Ramos (cell line): ENCODE measurements around the gene TSPAN15.

Source experiments
- in situ Hi-C: fragments of 300-500 bp; cut with MboI; formaldehyde crosslinking; loops from one replicate; pipeline ENCODE4 v1.14.3; 2022; ENCODE audit warnings: low sequenced_read_pairs; ENCODE audit not compliant: unreplicated experiment

Gene TSPAN15

DNA sequence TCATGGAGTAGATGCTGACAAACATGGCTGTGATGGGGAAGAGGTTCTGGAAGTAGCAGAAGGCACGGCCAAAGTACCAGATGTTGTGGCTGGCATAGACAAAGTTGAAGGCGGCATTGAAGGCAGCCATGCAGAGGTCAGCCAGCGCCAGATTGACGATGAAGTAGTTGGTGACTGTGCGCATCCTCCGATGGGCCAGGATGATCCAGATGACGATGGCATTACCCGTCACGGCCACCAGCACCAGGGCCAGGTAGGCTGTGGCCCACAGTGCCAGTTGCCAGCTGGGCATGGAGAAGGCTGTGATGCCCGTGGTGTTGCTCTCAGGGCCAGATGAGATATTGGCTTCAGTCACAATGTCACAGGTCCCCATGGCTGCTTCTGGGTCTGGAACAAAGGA, 35.3 kb upstream of the TSPAN15 start:
- in situ Hi-C loops = no loop called here

DNA sequence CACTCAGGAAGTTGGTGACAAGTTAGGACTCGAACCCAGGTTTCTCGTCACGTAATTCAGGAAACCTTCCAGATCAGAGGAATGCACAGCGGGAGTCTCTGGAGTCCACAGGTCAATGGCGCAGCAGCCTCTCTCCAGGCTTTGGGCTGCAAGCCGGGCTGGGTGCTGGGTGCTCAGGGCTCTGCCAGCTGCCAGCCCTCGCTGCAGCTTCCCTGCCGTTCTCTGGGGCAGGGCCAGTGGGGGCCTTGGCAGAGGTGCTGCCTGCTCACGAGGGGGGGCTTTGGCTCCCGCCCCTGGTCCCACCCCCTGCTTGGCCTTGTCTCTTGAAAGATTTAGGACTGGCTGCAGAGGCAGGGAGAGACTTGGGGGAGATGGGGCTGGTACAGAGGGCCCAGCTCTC, 34.6 kb upstream of the TSPAN15 start, which contains the start of gene TACR2:
TACR2 (minus strand) TSS at position 224 of the 400 bp plus-strand sequence. CDS start 595 bp downstream, outside the sequence.
- in situ Hi-C loops = no loop called here

DNA sequence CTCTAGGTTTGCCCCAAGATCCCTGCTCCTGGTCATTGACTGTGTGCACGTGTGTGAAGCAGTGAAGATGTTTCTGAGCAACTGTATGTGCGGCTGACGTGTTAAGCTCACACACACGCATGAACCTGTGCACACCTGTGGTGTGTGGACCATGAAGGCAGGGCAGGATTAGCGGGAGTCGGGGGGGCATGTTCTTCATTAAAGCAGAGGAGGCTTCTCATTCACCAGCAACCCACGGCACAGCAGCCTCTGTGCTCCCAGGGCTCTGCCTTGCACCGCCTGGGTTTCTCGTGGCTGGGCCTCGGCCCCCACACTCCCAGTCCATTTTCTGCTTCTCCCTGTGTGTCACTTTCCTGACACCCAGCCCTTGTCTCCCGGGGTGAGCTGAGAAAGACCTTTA, 33.7 kb upstream of the TSPAN15 start:
- in situ Hi-C loops = no loop called here

DNA sequence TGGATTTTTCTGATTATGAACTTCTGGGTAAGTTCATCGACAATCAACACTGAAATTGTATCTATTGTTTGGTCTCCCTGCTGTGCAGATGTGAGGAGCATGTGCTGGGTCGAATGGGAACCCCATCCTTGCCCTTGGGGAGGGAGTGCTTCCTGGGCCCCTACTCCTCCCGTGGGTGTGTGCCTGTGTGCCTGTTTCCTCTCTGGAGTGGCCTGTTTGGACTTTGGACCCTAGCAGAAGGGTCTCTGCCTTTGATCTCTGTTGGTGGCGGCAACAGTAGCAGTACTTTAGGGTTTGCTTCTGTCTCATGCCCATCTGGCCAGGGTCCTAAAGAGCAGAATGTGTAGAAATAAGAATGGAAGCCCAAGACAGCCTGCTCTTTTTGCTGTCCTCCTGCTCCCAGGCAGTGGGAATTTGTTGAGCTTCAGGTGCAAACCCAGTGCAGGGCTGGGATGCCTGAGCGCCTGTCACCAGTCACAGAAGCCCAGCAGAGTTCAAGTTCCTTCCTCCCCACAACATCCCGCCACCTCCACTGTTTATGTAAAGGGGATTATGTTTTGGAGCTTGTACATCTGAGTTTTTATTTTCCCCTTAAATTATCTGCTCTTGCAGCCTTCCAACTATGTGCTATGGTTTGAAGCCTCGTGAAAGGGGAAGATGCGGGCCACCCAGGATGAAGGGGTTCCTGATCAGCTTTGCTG, 33.1 kb upstream of the TSPAN15 start:
- in situ Hi-C loops = no loop called here

DNA sequence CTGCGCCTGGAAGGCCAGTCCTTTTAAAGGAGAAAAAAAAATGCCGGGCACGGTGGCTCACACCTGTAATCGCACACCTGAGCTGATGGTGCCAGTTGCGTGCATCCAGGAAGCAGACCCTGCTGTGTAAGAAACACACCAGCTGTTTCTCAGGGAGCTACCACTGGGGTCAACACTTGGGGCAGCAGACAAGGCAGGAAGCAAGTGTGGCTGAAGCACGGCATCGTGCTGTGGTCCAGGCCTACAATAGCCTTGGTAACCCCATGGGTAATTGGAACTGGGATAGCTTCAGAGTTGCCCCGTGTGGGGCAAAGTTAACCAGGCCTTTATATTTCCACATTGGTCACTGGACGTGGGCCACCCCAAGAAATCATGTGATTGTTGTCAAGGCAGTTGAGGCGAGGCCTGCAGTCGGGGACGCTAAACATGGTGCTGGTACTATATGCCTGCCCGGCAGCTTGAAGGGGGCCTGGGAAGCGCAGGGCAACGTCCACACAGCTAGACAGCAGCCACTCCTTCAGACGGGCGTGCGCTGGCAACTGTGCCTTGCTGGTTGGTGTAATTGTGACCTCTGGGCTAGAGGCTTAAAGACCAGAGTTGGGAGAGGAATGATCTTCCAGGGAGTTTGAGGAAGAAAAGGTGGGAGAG, 32.0 kb upstream of the TSPAN15 start:
- in situ Hi-C loops = no loop called here

DNA sequence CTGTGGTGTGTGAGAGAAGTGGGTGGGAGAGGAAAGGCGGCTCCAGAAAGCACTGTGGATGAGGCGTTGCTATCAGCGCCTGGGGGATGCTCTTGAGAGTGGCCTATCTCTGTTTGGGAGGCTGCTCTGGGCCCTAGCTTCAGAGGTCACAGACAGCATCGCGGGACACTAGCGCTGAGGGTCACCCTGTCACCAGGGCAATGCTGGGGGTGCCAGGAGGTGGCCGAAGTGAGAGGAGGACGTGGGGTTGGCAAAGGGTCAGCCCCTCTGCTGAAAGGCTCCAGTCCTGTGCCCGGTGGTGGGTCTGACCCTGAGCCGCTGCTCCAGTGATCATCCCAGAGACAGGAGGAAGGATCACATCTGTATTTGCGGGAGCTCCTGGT, 31.5 kb upstream of the TSPAN15 start:
- in situ Hi-C loops = no loop called here

DNA sequence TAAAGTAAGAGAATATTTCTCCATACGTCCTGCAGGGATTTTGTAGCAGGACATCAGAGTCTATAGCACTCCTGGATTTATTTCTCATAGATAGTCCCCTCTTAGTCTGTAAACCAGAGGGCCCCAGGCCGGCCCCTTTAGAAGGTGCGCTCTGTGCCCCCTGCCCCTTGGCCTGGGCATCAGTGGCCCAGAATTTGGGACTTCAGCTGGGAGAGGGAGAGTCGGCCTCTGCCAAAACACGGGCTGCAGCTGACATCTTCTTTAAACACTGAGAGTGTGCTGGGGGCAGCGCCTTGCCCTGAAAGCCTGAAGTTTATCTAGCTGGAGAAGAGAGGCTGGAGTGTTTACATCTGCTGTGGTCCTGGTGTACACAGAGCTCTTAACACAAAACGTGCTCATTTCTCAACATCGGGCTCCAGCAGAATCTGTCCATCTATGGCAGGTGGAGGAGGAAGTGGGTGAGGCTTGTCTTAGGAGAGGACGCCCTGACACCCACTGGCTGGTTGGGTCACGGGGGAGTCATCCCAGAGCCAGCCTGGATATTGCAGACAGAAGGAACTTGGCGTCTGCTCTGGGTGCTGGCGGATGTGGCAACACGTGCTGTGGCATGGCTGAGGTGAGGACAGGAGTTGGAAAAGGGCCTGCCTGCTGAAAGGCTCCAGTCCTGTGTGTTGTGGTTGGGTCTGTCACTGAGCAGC, 29.5 kb upstream of the TSPAN15 start:
- in situ Hi-C loops = no loop called here

DNA sequence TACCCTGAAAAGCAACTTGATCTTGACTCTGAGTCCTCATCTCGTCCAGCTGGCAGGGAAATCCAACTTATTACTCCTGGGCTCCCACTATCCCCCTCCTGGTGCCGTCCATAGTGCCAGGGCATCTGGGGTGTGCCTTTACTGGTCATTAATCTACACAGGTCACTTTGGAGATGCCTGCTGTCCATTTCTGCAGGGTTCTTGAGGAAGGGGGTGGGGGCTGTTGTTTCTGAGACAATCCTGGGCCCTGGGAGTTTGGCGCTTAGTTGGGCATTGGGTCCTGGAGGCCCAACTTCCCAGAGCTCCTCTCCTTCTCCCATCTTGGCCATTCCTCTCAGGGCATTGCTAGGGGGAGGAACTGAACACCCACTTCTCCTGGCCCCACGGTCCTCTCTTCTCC, 28.6 kb upstream of the TSPAN15 start:
- in situ Hi-C loops = no loop called here

DNA sequence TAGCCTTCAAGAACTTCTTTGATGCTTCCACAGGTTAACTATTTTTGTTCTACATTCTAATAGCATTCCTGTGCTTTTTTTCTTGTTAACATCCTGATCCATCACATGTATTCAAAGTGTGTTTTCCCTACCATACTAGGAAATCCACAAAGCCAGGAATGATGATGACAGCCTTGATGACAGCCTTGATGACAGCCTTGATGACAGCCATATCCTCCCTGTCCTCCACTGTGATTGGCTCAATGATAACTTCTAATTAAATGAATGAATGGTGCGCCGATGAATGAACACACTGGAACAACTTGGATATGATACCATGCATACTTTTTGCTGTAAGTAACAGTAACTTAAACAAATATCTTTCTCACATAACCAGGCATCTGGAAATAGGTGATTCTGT, 26.2 kb upstream of the TSPAN15 start:
- in situ Hi-C loops = no loop called here

DNA sequence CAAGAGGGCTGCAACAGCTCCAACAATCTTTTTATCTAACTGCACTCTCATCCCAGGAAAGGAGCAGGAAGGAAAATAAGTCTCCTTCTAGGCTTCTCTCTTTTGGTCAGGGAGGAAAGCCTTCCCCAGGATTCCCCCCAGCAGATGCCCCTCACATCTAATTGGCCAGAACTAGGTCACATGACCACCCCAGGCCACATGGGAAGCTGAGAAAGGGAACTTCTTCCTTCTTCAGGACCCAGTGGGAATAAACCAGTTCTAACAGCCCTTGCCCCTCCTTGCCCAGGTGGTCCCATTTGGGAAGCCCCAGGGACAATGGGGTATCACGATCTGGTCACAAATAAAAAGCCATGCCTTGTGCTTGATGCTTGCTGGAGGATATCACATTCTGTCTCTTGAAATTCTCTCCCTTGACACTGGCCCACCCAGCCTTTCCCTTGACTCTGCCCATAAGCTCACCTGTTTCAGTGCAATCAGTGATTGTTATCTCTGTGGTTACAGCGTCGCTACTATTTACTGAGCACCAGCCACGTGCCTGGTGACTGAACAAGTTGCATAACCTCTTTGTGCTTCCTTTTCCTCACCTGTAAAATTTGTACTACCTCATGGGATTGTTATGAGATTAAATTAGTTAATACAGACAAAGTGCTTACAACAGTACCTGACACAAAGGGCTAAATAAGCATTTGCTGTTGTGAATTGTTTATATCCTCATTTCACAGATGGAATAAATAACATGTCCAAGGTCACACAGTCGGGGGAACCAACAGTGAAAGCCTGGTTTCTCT, 25.6 kb upstream of the TSPAN15 start:
- in situ Hi-C loops = no loop called here

DNA sequence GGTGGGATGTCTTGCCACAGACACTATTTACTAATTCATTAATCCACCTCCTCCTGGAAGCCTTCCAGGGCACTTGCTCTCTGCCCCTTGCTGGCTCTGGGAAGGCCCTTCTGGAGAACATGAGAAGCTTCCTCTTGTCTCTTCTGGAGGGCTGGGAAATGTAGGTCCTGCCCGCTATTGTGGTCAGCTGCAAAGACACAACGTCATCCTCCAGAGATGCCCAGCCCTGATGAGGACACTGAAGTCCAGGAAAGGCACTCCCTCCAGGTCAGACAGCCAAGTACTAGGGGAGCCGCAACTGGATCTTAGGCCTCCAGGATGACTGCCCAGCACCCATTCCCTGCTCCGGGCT, 24.9 kb upstream of the TSPAN15 start:
- in situ Hi-C loops = no loop called here

DNA sequence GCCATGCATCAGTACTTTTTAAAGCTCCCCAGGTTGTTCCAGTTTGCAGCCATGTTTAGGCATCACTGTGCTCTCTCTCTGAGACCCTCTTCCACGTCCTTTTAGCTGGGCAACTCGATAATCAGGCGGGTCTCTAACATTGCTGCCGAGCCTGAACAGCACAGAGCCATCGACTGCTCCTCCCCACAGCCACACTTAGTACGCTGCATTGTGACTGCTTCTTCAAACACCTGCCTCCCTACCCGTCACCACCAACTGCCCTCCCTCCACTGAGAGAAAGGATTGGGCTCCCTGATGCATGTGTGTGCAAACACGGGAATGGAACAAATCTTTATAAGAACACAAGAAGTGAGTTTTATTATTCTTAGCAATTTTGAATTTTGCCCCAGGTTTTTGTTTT, 23.1 kb upstream of the TSPAN15 start:
- in situ Hi-C loops = no loop called here

DNA sequence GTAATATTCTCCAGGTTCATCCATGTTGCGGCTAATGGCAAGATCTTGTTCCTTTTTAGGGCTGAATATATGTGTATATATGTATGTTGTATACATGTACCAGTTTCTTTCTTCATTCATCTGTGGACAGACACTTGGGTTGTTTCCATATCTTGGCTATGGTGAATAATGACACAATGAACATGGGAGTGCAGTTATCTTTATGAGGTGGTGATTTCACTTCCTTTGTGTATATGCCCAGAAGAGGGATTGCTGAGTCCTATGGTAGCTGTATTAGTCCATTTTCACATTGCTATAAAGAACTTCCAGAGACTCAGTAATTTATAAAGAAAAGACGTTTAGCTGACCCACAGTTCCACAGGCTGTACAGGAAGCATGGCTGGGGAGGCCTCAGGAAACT, 17.1 kb upstream of the TSPAN15 start:
- in situ Hi-C loops = no loop called here

DNA sequence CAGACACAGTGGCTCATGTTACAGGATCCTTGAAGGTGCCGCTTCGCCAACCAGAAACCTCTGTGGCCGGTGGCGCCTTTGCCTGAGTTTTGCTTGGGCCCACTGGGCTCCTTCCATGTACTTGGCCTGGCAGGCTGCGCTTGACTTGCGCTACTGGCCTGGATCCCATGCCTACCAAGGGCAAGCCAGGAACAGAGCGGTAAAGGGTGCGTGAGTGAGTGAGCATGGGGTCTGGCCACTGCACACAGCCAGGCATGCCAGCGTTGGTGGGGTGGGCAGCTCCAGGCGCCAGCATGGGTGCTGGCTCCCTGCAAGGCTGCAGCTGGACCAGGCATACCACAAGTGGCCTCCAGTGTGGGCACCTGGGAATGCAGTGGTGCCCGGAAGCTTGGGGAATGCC, 16.3 kb upstream of the TSPAN15 start:
- in situ Hi-C loops = no loop called here

DNA sequence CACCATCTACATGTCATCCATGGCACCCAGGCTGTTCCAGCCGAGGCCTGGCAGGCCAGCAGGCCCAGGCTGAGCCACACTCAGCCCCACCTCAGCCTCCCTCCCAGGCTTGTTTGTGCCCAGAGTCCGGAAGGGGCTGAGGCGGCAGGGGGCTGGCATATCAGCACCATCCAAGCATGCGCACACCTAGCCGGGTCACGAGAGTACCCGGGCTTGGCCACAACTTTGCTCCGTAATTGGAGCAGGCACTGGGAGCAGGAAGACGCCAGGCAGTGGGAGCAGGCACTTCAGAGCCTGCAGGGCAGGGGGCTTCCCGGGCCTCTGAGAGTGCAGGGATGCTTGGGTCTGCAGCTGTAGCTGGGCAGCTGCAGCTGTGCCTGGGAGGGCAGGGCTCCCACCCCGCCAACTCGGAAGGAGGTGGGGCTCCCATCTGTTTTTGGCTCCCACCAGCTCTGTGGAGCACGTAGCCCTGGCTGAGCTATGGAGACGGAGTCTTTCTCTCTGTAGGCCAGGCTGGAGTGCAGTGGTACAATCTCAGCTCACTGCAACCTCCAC, 15.2 kb upstream of the TSPAN15 start:
- in situ Hi-C loops = no loop called here

DNA sequence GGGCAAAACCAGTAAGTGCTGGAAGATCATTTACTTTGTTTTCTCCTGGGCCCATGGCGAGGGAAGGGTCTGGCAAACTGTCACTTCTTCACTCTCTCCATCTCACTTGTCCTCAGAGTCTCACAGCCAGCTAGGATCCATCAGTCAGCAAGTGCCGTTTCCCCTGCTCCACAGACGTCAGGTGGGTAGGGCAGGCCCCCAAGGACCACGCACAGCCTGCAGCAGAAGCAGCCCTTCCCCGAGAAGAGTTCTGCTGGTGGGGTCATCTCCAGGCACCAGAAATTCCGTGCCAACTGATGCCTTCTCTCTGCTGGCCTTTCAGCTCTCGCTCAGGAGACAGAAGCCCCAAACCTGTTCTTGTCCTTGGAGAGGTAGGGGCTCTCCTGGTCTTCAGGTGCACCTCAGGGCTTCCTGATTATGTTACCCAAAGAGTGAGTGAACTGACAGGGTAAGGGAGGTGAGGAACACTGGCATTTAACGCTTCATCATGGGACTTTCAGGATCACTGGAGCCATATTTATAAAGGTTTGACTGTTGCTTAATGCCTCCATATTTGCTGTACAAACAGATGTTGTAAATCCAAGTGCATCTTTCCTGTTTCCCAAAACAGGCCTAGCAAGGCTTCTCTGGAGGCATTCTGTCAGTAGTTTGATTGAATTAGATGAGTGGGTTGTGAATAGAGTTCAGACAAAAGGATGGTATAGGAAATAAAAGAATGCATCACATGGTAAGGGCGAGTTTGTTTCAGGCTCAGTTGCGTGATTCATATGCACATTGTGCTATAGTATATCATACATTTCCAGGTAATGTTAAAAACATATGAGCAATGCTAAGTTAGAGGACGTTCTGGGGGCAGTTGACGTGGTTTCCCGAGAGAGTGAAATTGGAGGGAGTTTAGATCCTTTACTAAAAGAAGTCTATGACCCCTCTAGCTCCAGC, 13.7 kb upstream of the TSPAN15 start:
- in situ Hi-C loops = no loop called here

DNA sequence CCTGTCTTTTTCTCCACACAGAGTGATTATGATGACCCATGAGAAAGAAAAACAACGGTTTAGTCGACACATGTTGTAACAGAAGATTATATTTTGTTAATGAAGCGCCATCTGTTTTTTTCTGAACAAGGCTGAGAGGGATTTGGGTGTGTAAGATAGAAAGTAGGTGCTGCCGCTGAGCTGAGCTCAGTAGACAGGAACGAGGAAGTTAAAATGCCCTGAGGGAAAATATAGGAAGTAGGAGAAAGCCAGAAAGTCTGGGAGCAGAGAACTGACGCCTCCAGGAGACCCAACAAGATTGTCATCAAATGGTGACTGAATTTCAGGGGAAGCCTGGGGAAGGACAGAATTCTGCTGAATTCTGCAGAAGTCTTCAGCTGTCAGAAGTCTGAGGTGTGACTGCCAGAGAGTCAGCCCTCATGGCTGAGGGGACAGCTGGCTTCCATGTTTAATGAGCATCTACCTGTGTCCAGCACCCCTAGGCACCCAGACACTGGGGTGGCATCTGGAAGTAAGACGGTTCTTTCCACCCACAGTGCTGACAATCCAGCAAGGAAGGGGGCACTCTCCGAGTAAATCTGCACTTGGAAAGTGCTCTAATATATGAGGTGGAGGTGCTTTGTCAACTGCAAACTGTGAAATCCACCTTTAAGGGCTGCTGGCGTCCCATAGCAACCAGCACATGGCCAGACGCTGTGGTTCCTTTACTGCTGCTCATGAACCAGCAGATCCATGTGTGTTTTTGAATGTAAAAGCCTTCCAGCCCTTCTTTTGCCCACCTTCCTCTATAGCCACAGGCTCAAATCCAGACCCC, 12.5 kb upstream of the TSPAN15 start:
- in situ Hi-C loops = no loop called here

DNA sequence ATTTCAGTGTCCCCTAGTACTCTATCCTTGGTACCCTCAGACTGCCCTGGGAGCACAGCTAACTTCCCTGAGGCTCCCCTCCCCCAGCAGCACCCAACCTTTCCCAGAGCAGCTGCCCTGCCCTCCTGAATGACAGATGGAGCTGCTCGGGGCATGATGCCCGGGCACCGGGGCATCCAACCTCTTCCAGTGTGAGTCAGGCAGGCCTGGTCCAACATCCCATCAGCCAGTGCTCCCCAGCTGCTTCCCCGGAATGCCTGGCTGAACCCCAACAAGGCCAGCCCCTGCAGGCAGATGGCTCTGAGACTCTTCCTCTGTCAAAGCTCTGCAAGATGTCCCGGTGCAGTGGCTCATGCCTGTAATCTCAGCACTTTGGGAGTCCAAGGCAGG, 11.9 kb upstream of the TSPAN15 start:
- in situ Hi-C loops = no loop called here
